Fibroblast of villous mesenchyme (primary cell): Measurements from ENCODE around the gene TASP1. TPM values are rescaled to one million over a fixed set of nuclear protein-coding genes. Genes with fewer than 3 reads are reported as not detected.

Experiments used
- DNase-seq: peaks from one replicate; pipeline ENCODE4 v3.0.0-alpha.2; 2010; ENCODE audit warnings: low read depth
- H3K4me3 ChIP-seq: 2 replicates; pipeline ENCODE4 v1.5.1; 2011; ENCODE audit warnings: low read depth, mild to moderate bottlenecking, low read length
- CTCF ChIP-seq: IDR thresholded peaks from 2 replicates; pipeline ENCODE4 v1.5.1; 2012; ENCODE audit warnings: low read depth, mild to moderate bottlenecking, low read length; ENCODE audit not compliant: insufficient read depth
- total RNA-seq: library from RNA; depleted of rRNA; stranded (reverse); fragments of >200 nt; gene quantifications from 2 replicates; pipeline ENCODE4 v1.2.3, GENCODE V29; 2012

Gene TASP1
- total RNA-seq, 1 donor = 9.5 TPM

DNA sequence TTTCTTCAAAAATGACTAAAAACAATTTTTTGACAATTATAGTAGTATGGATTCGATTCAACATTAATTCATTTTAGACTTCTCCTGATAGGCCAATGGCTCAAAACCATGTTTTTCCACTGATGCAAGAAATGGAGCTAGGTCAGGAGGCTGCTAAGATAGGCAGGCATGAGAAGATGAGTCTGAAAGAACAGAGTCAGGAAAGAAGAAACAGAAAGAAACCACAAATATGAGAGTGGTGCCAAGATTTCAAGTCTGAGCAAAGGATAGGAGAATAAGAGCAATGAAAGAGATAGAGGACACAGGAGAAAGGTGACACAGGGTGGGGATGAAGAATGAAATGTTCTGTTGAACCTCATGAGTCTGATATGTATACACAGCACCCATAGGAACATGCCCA lies 112.2 kb downstream of the TASP1 start:
- H3K4me3 ChIP-seq = no peak overlapping the region
- peak; percentile 30 for DNase-seq
- no peak for TF ChIP-seq CTCF

- TF ChIP-seq CTCF = no peak
- DNase-seq = peak; percentile 97
- H3K4me3 ChIP-seq = no peak overlapping the region
Observed at GRCh38 chr20:13525225-13525940, 113.3 kb downstream of the TASP1 start.

DNA sequence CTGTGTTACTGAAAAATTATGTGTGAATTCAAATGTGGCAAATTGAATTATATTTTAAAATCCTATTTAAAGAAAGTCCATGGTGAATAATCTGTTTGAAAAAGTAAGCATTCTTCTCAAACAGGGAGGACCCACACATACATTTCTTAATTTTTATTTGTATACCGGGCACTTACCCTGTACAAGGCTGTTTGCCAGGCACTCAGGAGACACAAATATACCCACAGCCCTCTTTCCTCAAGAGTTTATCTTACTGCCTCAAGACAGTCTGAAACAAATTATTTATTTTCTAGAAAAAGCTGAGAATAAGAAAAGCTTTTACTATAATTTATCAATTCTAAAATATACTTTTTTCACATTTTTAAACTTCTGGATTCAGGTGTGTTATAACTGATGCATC lies 114.4 kb downstream of the TASP1 start:
- no peak for TF ChIP-seq CTCF
- no peak overlapping the region for H3K4me3 ChIP-seq
- DNase-seq = no peak

- DNase-seq = peak; percentile 64
- no peak for TF ChIP-seq CTCF
- H3K4me3 ChIP-seq = no peak overlapping the region
Observed at GRCh38 chr20:13517831-13518230, 120.9 kb downstream of the TASP1 start.

DNA sequence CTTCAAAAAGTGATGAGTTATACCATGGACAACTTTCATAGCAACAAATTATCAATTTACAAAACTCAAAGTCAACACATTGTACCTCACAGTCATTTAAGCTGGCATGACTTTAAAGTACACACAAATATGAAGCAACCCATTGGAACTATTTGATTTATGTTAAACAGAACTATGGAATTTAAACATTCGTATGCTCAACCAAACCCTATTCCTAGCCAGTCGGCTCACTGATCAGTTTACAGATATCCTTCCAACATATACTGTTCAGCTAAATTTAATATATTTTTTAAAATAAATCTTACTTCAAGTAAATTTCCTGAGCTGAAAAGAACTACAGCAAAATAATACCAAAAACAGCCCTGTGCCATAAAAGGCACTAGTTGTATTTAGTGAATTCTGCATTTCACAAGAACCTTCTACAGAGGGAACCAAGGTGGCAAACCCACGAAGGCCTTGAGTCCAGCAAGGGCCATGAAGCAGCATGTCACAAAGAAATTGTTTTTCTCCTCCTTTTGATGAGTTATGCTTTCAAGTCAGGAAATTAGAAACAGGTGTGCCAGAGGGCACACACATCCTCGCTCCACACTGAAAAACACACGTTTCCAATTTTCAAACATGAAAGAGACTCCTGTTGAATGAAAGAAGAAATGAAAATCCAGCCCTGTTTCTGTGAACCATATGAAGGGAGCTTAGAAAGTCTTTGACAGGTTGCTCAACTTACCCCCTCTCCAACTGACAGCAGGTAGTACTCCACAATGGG lies 122.8 kb downstream of the TASP1 start:
- no peak for DNase-seq
- TF ChIP-seq CTCF = no peak
- no peak overlapping the region for H3K4me3 ChIP-seq

- no peak overlapping the region for H3K4me3 ChIP-seq
- no peak for DNase-seq
- TF ChIP-seq CTCF = no peak
Observed at GRCh38 chr20:13515291-13515690, 123.4 kb downstream of the TASP1 start.
